DMS79 (cell line): Measurements from ENCODE around the gene KASH5.
"Not testable (repeated sequence)": the region's sequence is repeated elsewhere in the genome, so short reads cannot be mapped to it uniquely, and the experiment has no call there.

ENCODE experiments used
- DNase-seq: peaks from one replicate; lab custom pipeline; 2025; lab: John Stamatoyannopoulos, UW

The KASH5 gene

GRCh38 chr19:49436381-49437017 is 48.5 kb downstream of the KASH5 start:
- no peak for DNase-seq

- DNase-seq, result no peak
Observed at GRCh38 chr19:49437231-49437630, 49.2 kb downstream of the KASH5 start.

- no peak for DNase-seq
Observed at GRCh38 chr19:49438261-49438660, 50.2 kb downstream of the KASH5 start.

- no peak for DNase-seq
Observed at GRCh38 chr19:49439836-49440235, 51.8 kb downstream of the KASH5 start.

GRCh38 chr19:49440439-49441209 is 52.6 kb downstream of the KASH5 start:
- DNase-seq, result no peak

- DNase-seq, result peak; percentile 30
Observed at GRCh38 chr19:49441210-49441959, 53.3 kb downstream of the KASH5 start, which contains the start of gene SLC17A7. SLC17A7 (minus strand) TSS chr19:49441527; CDS start chr19:49441379, 148 bp downstream.

GRCh38 chr19:49441960-49442350 is 53.9 kb downstream of the KASH5 start:
- DNase-seq, result no peak

GRCh38 chr19:49442354-49442753 is 54.3 kb downstream of the KASH5 start:
- peak; percentile 39 for DNase-seq

- DNase-seq, result peak; percentile 65
Observed at GRCh38 chr19:49442771-49443365, 54.8 kb downstream of the KASH5 start.

GRCh38 chr19:49443366-49444099 is 55.5 kb downstream of the KASH5 start:
- peak; percentile 98 for DNase-seq

GRCh38 chr19:49444100-49444700 is 56.2 kb downstream of the KASH5 start:
- DNase-seq, result not testable (repeated sequence)

- no peak for DNase-seq
Observed at GRCh38 chr19:49445997-49446396, 57.9 kb downstream of the KASH5 start.

- no peak for DNase-seq
Observed at GRCh38 chr19:49447485-49448431, 59.7 kb downstream of the KASH5 start.

GRCh38 chr19:49448432-49448786 is 60.4 kb downstream of the KASH5 start:
- DNase-seq, result no peak

- DNase-seq, result no peak
Observed at GRCh38 chr19:49450405-49450804, 62.4 kb downstream of the KASH5 start.

- DNase-seq, result peak; percentile 99
Observed at GRCh38 chr19:49451430-49452181, 63.6 kb downstream of the KASH5 start, which contains the start of gene PIH1D1. PIH1D1 (minus strand) TSS chr19:49451814; CDS start chr19:49451574, 240 bp downstream.

GRCh38 chr19:49453013-49453756 is 65.1 kb downstream of the KASH5 start, which contains the start of gene ALDH16A1:
ALDH16A1 (plus strand) TSS chr19:49453225; CDS start chr19:49453332, 107 bp downstream.
- DNase-seq, result peak; percentile 95

GRCh38 chr19:49453757-49454240 is 65.8 kb downstream of the KASH5 start:
- no peak for DNase-seq
